ENCODE results near the gene BCL11A. TPM values are rescaled to one million over a fixed set of nuclear protein-coding genes. Genes with fewer than 3 reads are reported as not detected.

BCL11A gene
- total RNA-seq, 1 experiment from 2014 or later: 1.3 TPM

GRCh38 chr2:60510713-60511112, 42.7 kb downstream of the BCL11A start:
- BruUV-seq (replicated peaks): no TSS peak
- TF ChIP-seq CTCF (conservative IDR thresholded peaks at IDR 0.05; ENCODE audit: low read depth, low read length): no peak
- TF ChIP-seq EZH2 (IDR thresholded peaks at IDR 0.05; ENCODE audit: borderline replicate concordance, low read depth, low read length, poor library complexity, severe bottlenecking): no peak
- Histone ChIP-seq H3K9me3 (ENCODE audit: low read depth, low read length, poor library complexity, severe bottlenecking) (no peaks in the 10 kb centered on the region), H3K4me1 (ENCODE audit: insufficient read depth, low read length, poor library complexity, severe bottlenecking) (peaks cover under 1% of the 10 kb centered on the region), H3K27me3 (replicated peaks; ENCODE audit: insufficient read depth, low read depth, low read length, poor library complexity) (peaks cover 31% of the 10 kb centered on the region), H3K4me3 (ENCODE audit: low read depth, low read length, poor library complexity, severe bottlenecking) (no peak overlapping the region), H3K36me3 (ENCODE audit: insufficient read depth, low read length, poor library complexity, severe bottlenecking) (no peaks in the 10 kb centered on the region), H3K27ac (ENCODE audit: low read depth, low read length, poor library complexity, severe bottlenecking) (no peak overlapping the region)
- DNase-seq (ENCODE audit: low spot score): no peak
- POLR2A ChIA-PET (ENCODE audit: low non-redundant PET): no interaction called here
- intact Hi-C loops (cut with micrococcal nuclease; ENCODE audit: unreplicated experiment): no loop called here
- CTCF ChIA-PET: no interaction called here

- Histone ChIP-seq H3K4me1 (ENCODE audit: insufficient read depth, low read length, poor library complexity, severe bottlenecking) (no peaks in the 10 kb centered on the region), H3K27me3 (replicated peaks; ENCODE audit: insufficient read depth, low read depth, low read length, poor library complexity) (peaks cover 46% of the 10 kb centered on the region), H3K4me3 (ENCODE audit: low read depth, low read length, poor library complexity, severe bottlenecking) (no peak overlapping the region), H3K9me3 (ENCODE audit: low read depth, low read length, poor library complexity, severe bottlenecking) (no peaks in the 10 kb centered on the region), H3K27ac (ENCODE audit: low read depth, low read length, poor library complexity, severe bottlenecking) (no peak overlapping the region), H3K36me3 (ENCODE audit: insufficient read depth, low read length, poor library complexity, severe bottlenecking) (no peaks in the 10 kb centered on the region)
- no TSS peak for BruUV-seq (replicated peaks)
- no peak for TF ChIP-seq EZH2 (IDR thresholded peaks at IDR 0.05; ENCODE audit: borderline replicate concordance, low read depth, low read length, poor library complexity, severe bottlenecking)
- TF ChIP-seq CTCF (conservative IDR thresholded peaks at IDR 0.05; ENCODE audit: low read depth, low read length): no peak
- POLR2A ChIA-PET (ENCODE audit: low non-redundant PET): no interaction called here
- CTCF ChIA-PET: no interaction called here
- DNase-seq (ENCODE audit: low spot score): no peak
- intact Hi-C loops (cut with micrococcal nuclease; ENCODE audit: unreplicated experiment): no loop called here
These were observed 44.4 kb downstream of the BCL11A start for GRCh38 chr2:60509066-60509465.

- Histone ChIP-seq H3K4me1 (ENCODE audit: insufficient read depth, low read length, poor library complexity, severe bottlenecking) (no peaks in the 10 kb centered on the region), H3K36me3 (ENCODE audit: insufficient read depth, low read length, poor library complexity, severe bottlenecking) (no peaks in the 10 kb centered on the region), H3K27me3 (replicated peaks; ENCODE audit: insufficient read depth, low read depth, low read length, poor library complexity) (peaks cover 46% of the 10 kb centered on the region), H3K9me3 (ENCODE audit: low read depth, low read length, poor library complexity, severe bottlenecking) (no peaks in the 10 kb centered on the region), H3K27ac (ENCODE audit: low read depth, low read length, poor library complexity, severe bottlenecking) (no peak overlapping the region), H3K4me3 (ENCODE audit: low read depth, low read length, poor library complexity, severe bottlenecking) (no peak overlapping the region)
- ChIA-PET CTCF (no interaction called here), POLR2A (ENCODE audit: low non-redundant PET) (interaction anchor here (0.6 kb wide), 1 partner anchor 149 kb away, joined by 3 read pairs; no protein-coding TSS in a partner anchor)
- TF ChIP-seq EZH2 (IDR thresholded peaks at IDR 0.05; ENCODE audit: borderline replicate concordance, low read depth, low read length, poor library complexity, severe bottlenecking) (no peak), CTCF (conservative IDR thresholded peaks at IDR 0.05; ENCODE audit: low read depth, low read length) (no peak)
- intact Hi-C loops (cut with micrococcal nuclease; ENCODE audit: unreplicated experiment): no loop called here
- DNase-seq (ENCODE audit: low spot score): no peak
- no TSS peak for BruUV-seq (replicated peaks)
These were observed 45.0 kb downstream of the BCL11A start for GRCh38 chr2:60508339-60508917.

Data from A673 (cell line).